Gastrocnemius medialis (tissue), 4 donors: ENCODE data around the gene OR2A2. TPM values are rescaled to one million over a fixed set of nuclear protein-coding genes. Genes with fewer than 3 reads are reported as not detected.

Experiments
- ATAC-seq, 2 donors: fragments of 150-250 bp; one replicate each; pipeline ENCODE4 v1.9.1; 2016
- DNase-seq, 2 donors: peaks; one replicate each; pipeline ENCODE4 v3.0.0-alpha.2; 2019
- H3K27ac ChIP-seq, 4 donors: fragments of 200-600 bp; sonication (generic); 1 replicate in 1 of 4; 2 replicates in 3 of 4; pipeline ENCODE4 v1.5.1; 2016 to 2018; ENCODE audit warnings: mild to moderate bottlenecking in 2 of 4, moderate library complexity in 1 of 4
- H3K27me3 ChIP-seq, 3 donors: fragments of 200-600 bp; sonication (generic) in 2 of 3; 1 replicate in 1 of 3; 2 replicates in 2 of 3; pipeline versions ENCODE4 v1.5.1 to v1.6.0; 2016 to 2019; ENCODE audit warnings: mild to moderate bottlenecking in 1 of 3, moderate library complexity in 1 of 3
- H3K36me3 ChIP-seq, 2 donors: fragments of 200-600 bp; sonication (generic) in 1 of 2; one replicate each; pipeline ENCODE4 v1.5.1; 2017 to 2018
- H3K4me1 ChIP-seq, 2 donors: fragments of 200-600 bp; sonication (generic) in 1 of 2; one replicate each; pipeline ENCODE4 v1.5.1; 2016 to 2017; ENCODE audit warnings: mild to moderate bottlenecking in 2 of 2
- H3K4me3 ChIP-seq, 4 donors: fragments of 200-600 bp; sonication (generic) in 3 of 4; 1 replicate in 1 of 4; 2 replicates in 3 of 4; pipeline ENCODE4 v1.5.1; 2016 to 2019; ENCODE audit warnings: mild to moderate bottlenecking in 2 of 4
- H3K9me3 ChIP-seq, 3 donors: fragments of 200-600 bp; sonication (generic) in 2 of 3; 1 replicate in 1 of 3; 2 replicates in 2 of 3; pipeline ENCODE4 v1.5.1; 2016 to 2019
- POLR2A ChIP-seq, 2 donors: fragments of 450-650 bp; IDR thresholded peaks; one replicate each; pipeline ENCODE4 v1.6.1; 2017; ENCODE audit warnings: antibody characterized with exemption in 2 of 2, mild to moderate bottlenecking in 2 of 2, moderate library complexity in 2 of 2
- in situ Hi-C, 4 donors: fragments of 200-750 bp; cut with MboI; loops; one replicate each; pipeline versions ENCODE4 v1.15.0 to v1.8.0; 2017; ENCODE audit warnings: low sequenced_read_pairs in 4 of 4
- intact Hi-C: fragments of 100-400 bp; cut with DNase I; formaldehyde crosslinking; loops from one replicate; pipeline ENCODE4 v1.15.1; 2023; ENCODE audit warnings: low total_unique reads
- total RNA-seq, 4 donors: library from RNA; depleted of rRNA; stranded (reverse); fragments of >200 nt; gene quantifications; one replicate each; pipeline versions ENCODE4 v1.1.0 to v1.2.3, GENCODE V29; 2016
- TF ChIP-seq, protein P1 (sequence below), 5 experiments: fragments of 450-650 bp in 3 of 5; fragments of 200-600 bp in 2 of 5; sonication (generic) in 2 of 5; IDR thresholded peaks in 4 of 5; conservative IDR thresholded peaks in 1 of 5; 1 replicate in 4 of 5; 2 replicates in 1 of 5; pipeline ENCODE4 v1.5.1; 2016 to 2019; ENCODE audit warnings: antibody characterized with exemption in 5 of 5, mild to moderate bottlenecking in 3 of 5, moderate library complexity in 3 of 5

OR2A2 gene
- total RNA-seq, 4 donors from 2014 or later, result not detected

DNA sequence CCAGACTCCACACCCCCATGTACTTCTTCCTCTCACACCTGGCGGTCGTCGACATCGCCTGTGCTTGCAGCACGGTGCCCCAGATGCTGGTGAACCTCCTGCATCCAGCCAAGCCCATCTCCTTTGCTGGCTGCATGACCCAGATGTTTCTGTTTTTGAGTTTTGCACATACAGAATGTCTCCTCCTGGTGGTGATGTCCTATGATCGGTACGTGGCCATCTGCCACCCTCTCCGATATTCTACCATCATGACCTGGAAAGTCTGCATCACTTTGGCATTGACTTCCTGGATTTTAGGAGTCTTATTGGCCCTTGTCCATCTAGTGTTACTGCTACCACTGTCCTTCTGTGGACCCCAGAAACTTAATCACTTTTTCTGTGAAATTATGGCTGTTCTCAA lies 35.0 kb upstream of the OR2A2 start:
- Histone ChIP-seq H3K4me1 (no peaks in the 10 kb centered on the region), H3K4me3 (no peak overlapping the region), H3K36me3 (no peaks in the 10 kb centered on the region), H3K9me3 (no peaks in the 10 kb centered on the region), H3K27ac (no peak overlapping the region), H3K27me3 (no peaks in the 10 kb centered on the region)
- in situ Hi-C loops, result no loop called here
- TF ChIP-seq, protein P1, sequence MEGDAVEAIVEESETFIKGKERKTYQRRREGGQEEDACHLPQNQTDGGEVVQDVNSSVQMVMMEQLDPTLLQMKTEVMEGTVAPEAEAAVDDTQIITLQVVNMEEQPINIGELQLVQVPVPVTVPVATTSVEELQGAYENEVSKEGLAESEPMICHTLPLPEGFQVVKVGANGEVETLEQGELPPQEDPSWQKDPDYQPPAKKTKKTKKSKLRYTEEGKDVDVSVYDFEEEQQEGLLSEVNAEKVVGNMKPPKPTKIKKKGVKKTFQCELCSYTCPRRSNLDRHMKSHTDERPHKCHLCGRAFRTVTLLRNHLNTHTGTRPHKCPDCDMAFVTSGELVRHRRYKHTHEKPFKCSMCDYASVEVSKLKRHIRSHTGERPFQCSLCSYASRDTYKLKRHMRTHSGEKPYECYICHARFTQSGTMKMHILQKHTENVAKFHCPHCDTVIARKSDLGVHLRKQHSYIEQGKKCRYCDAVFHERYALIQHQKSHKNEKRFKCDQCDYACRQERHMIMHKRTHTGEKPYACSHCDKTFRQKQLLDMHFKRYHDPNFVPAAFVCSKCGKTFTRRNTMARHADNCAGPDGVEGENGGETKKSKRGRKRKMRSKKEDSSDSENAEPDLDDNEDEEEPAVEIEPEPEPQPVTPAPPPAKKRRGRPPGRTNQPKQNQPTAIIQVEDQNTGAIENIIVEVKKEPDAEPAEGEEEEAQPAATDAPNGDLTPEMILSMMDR (IDR thresholded peaks at IDR 0.05 in 4 of 5, conservative IDR thresholded peaks at IDR 0.05 in 1 of 5), result no peak
- TF ChIP-seq POLR2A (IDR thresholded peaks at IDR 0.05), result no peak
- ATAC-seq (no peak), DNase-seq (no peak)
- intact Hi-C loops, result no loop called here

GRCh38 chr7:144085978-144086377 lies 23.4 kb upstream of the OR2A2 start, which contains the start of gene OR2A12:
TSS of gene OR2A12 (plus strand) at chr7:144086278. CDS start at chr7:144095108, 8,830 bp downstream.
- TF ChIP-seq, protein P1 (IDR thresholded peaks at IDR 0.05 in 4 of 5, conservative IDR thresholded peaks at IDR 0.05 in 1 of 5), result no peak
- TF ChIP-seq POLR2A (IDR thresholded peaks at IDR 0.05), result no peak
- Histone ChIP-seq H3K4me1 (no peaks in the 10 kb centered on the region), H3K27me3 (no peaks in the 10 kb centered on the region), H3K4me3 (no peak within 1 kb of the TSS), H3K36me3 (no peaks in the 10 kb centered on the region), H3K27ac (no peak within 1 kb of the TSS), H3K9me3 (no peaks in the 10 kb centered on the region)
- DNase-seq, result no peak
- intact Hi-C loops, result no loop called here
- no peak for ATAC-seq
- in situ Hi-C loops, result no loop called here

GRCh38 chr7:144086730-144087129 lies 22.7 kb upstream of the OR2A2 start:
- Histone ChIP-seq H3K4me1 (no peaks in the 10 kb centered on the region), H3K4me3 (no peak overlapping the region), H3K9me3 (no peaks in the 10 kb centered on the region), H3K27me3 (no peaks in the 10 kb centered on the region), H3K36me3 (no peaks in the 10 kb centered on the region), H3K27ac (no peak overlapping the region)
- DNase-seq (no peak), ATAC-seq (no peak)
- intact Hi-C loops (no loop called here), in situ Hi-C loops (no loop called here)
- TF ChIP-seq, protein P1 (IDR thresholded peaks at IDR 0.05 in 4 of 5, conservative IDR thresholded peaks at IDR 0.05 in 1 of 5), result no peak
- no peak for TF ChIP-seq POLR2A (IDR thresholded peaks at IDR 0.05)

DNA sequence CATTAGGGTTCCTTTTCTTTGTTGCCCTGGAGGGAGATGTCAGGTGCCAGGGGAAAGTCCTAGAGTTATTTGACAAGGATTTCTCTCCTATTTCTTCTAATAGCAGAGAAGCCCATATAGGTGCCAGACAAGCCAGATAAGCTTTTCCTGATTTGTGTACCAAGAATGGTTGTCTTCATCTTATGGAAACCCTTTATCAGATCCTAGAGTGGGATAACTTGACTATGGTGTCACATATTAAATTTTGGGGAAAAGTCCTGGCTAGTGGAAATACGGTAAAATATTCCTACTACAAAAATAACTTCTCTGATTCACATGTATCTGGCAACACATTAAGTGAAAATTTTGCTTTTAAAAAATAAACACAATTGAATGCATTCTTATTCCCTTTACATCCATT lies 22.2 kb upstream of the OR2A2 start:
- intact Hi-C loops (no loop called here), in situ Hi-C loops (no loop called here)
- H3K4me1 ChIP-seq, result no peaks in the 10 kb centered on the region
- H3K27me3 ChIP-seq, result no peaks in the 10 kb centered on the region
- ATAC-seq (no peak), DNase-seq (no peak)
- H3K36me3 ChIP-seq, result no peaks in the 10 kb centered on the region
- no peak for TF ChIP-seq POLR2A (IDR thresholded peaks at IDR 0.05)
- TF ChIP-seq, protein P1 (IDR thresholded peaks at IDR 0.05 in 4 of 5, conservative IDR thresholded peaks at IDR 0.05 in 1 of 5), result no peak
- no peaks in the 10 kb centered on the region for H3K9me3 ChIP-seq
- H3K4me3 ChIP-seq, result no peak overlapping the region
- no peak overlapping the region for H3K27ac ChIP-seq

DNA sequence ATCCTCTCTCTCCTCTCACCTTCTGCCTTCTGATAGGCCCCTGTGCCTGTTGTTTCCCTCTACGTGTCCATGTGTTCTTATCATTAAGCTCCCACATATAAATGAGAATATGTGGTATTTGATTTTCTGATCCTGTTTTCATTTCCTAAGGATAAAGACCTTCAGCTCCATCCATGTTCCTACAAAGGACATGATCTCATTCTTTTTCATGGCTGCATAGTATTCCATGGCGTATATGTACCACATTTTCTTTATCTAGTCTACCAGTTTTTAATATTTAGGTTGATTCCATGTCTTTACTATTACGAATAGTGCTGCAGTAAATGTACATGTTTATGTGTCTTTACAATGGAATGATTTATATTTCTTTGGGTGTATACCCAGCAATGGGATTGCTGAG lies 18.7 kb upstream of the OR2A2 start:
- in situ Hi-C loops, result no loop called here
- intact Hi-C loops, result no loop called here
- DNase-seq (no peak), ATAC-seq (no peak)
- Histone ChIP-seq H3K36me3 (no peaks in the 10 kb centered on the region), H3K4me1 (no peaks in the 10 kb centered on the region), H3K27me3 (no peaks in the 10 kb centered on the region), H3K4me3 (no peak overlapping the region), H3K9me3 (no peaks in the 10 kb centered on the region), H3K27ac (no peak overlapping the region)
- TF ChIP-seq, protein P1 (IDR thresholded peaks at IDR 0.05 in 4 of 5, conservative IDR thresholded peaks at IDR 0.05 in 1 of 5), result no peak
- TF ChIP-seq POLR2A (IDR thresholded peaks at IDR 0.05), result no peak
